ENCODE measurements around the gene RAD17.

GRCh38 chr5:69374911-69375446 lies 5.4 kb downstream of the RAD17 start:
- TF ChIP-seq, protein P1, sequence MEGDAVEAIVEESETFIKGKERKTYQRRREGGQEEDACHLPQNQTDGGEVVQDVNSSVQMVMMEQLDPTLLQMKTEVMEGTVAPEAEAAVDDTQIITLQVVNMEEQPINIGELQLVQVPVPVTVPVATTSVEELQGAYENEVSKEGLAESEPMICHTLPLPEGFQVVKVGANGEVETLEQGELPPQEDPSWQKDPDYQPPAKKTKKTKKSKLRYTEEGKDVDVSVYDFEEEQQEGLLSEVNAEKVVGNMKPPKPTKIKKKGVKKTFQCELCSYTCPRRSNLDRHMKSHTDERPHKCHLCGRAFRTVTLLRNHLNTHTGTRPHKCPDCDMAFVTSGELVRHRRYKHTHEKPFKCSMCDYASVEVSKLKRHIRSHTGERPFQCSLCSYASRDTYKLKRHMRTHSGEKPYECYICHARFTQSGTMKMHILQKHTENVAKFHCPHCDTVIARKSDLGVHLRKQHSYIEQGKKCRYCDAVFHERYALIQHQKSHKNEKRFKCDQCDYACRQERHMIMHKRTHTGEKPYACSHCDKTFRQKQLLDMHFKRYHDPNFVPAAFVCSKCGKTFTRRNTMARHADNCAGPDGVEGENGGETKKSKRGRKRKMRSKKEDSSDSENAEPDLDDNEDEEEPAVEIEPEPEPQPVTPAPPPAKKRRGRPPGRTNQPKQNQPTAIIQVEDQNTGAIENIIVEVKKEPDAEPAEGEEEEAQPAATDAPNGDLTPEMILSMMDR (IDR thresholded peaks at IDR 0.05) = no peak
- TF ChIP-seq EP300 (IDR thresholded peaks at IDR 0.05) = no peak

Data from stomach (tissue), 4 donors.